WTC11 (cell line): Measurements from ENCODE around the gene GNS.

Experiments used
- CBFB ChIP-seq: sonication (generic); formaldehyde crosslinking; IDR thresholded peaks from 2 replicates; pipeline ENCODE4 v1.8.1; 2022; ENCODE audit warnings: mild to moderate bottlenecking, low read depth, missing genetic modification reagents
- ELF4 ChIP-seq: sonication (generic); formaldehyde crosslinking; IDR thresholded peaks from 2 replicates; pipeline ENCODE4 v1.8.1; 2022; ENCODE audit warnings: low read depth, mild to moderate bottlenecking, moderate library complexity, missing genetic modification reagents
- GTF2I ChIP-seq: fragments of 250-450 bp; sonication (Bioruptor Pico); conservative IDR thresholded peaks from 2 replicates; pipeline ENCODE4 v1.4.0; 2021; ENCODE audit warnings: mild to moderate bottlenecking
- TF ChIP-seq, protein P1 (sequence below): fragments of 200-600 bp; IDR thresholded peaks from 2 replicates; pipeline ENCODE4 v1.8.0; 2022; ENCODE audit warnings: antibody characterized with exemption
- TF ChIP-seq, protein P2 (sequence below): sonication (generic); formaldehyde crosslinking; IDR thresholded peaks from 2 replicates; pipeline ENCODE4 v1.8.1; 2022; ENCODE audit warnings: mild to moderate bottlenecking, moderate library complexity, missing genetic modification reagents

DNA sequence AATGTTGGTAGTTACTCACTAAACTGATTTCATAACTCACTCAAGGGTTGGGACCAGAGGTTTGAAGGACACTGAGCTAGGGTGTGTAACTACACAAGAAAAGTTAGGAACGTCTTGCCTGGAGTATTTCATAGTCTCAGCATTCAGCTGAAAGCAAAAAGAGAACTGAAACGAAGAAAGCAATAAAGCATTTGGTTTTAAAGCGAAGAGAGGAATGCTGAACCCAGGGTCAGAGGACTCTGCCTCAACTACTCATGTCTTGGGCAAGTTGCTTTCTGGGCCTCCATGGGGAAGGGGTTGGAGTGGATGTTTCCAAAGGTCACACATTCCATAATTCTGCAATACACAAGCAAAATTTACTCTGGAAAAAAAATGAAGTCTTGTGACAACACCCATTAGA is 1.4 kb downstream of the GNS start:
- TF ChIP-seq, protein P1, sequence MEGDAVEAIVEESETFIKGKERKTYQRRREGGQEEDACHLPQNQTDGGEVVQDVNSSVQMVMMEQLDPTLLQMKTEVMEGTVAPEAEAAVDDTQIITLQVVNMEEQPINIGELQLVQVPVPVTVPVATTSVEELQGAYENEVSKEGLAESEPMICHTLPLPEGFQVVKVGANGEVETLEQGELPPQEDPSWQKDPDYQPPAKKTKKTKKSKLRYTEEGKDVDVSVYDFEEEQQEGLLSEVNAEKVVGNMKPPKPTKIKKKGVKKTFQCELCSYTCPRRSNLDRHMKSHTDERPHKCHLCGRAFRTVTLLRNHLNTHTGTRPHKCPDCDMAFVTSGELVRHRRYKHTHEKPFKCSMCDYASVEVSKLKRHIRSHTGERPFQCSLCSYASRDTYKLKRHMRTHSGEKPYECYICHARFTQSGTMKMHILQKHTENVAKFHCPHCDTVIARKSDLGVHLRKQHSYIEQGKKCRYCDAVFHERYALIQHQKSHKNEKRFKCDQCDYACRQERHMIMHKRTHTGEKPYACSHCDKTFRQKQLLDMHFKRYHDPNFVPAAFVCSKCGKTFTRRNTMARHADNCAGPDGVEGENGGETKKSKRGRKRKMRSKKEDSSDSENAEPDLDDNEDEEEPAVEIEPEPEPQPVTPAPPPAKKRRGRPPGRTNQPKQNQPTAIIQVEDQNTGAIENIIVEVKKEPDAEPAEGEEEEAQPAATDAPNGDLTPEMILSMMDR = no peak
- TF ChIP-seq CBFB (no peak), GTF2I (no peak), ELF4 (no peak)
- TF ChIP-seq, protein P2, sequence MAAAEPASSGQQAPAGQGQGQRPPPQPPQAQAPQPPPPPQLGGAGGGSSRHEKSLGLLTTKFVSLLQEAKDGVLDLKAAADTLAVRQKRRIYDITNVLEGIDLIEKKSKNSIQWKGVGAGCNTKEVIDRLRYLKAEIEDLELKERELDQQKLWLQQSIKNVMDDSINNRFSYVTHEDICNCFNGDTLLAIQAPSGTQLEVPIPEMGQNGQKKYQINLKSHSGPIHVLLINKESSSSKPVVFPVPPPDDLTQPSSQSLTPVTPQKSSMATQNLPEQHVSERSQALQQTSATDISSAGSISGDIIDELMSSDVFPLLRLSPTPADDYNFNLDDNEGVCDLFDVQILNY = no peak
